ENCODE results near the gene FKTN. TPM values are rescaled to one million over a fixed set of nuclear protein-coding genes. Genes with fewer than 3 reads are reported as not detected.
A peak's percentile ranks its signal among the peaks of the same experiment; 100 is the strongest.

Gene FKTN
- total and polyA plus RNA-seq, 9 of the 15 experiments (the other 6 are each of a cell fraction or from before 2014, with no cell fraction given), result 5.4 to 16.3 (median 10.4) TPM

GRCh38 chr9:105646879-105647594 lies 89.1 kb downstream of the FKTN start:
- Histone ChIP-seq H2AFZ (ENCODE audit: low read depth, low read length) (peak overlapping the region; percentile 84), H4K20me1 (replicated peaks; ENCODE audit: control insufficient read depth, insufficient read depth, low read length) (no peaks in the 10 kb centered on the region), H3K9me1 (ENCODE audit: control insufficient read depth, insufficient read depth, low read length) (no peaks in the 10 kb centered on the region), H3K4me3 (peak overlapping the region; percentile 12; the same call in 1 of the 2 replicates), H3K27me3 (ENCODE audit: control insufficient read depth in 2 of 2, insufficient read depth in 2 of 2, low read length in 2 of 2) (no peaks in the 10 kb centered on the region), H3K9me3 (replicated peaks; ENCODE audit: control insufficient read depth, insufficient read depth, low read depth, low read length) (no peaks in the 10 kb centered on the region), H3K36me3 (ENCODE audit: control insufficient read depth, insufficient read depth, low read length) (no peaks in the 10 kb centered on the region), H3K9ac (ENCODE audit: insufficient read depth in 1 of 2, low read depth in 2 of 2, low read length in 2 of 2) (peak overlapping the region; percentile 47 to 57; a peak in 3 of 4 replicates), H3K4me2 (ENCODE audit: insufficient read depth, low read length) (peak overlapping the region; percentile 80), H3K4me1 (replicated peaks in 1 of 2; ENCODE audit: control insufficient read depth in 2 of 2, insufficient read depth in 2 of 2, low read length in 2 of 2) (peaks cover 18 to 35% of the 10 kb centered on the region in 2 experiments; a peak in 4 of 5 replicates), H3K79me2 (ENCODE audit: control insufficient read depth, insufficient read depth, low read length) (no peaks in the 10 kb centered on the region), H3K27ac (ENCODE audit: extremely low read depth, low read depth, low read length) (peak overlapping the region; percentile 81)
- intact Hi-C loops (cut with micrococcal nuclease), result loop anchor here (2.0 kb wide), 1 partner anchor 48 kb away; the partner anchor contains the start of gene TMEM38B
- ATAC-seq (peak; percentile 75), FAIRE-seq (no peak), DNase-seq (ENCODE audit: extremely low read depth in 1 of 4, low spot score in 3 of 4) (peak; percentile 56 to 78 (median 70))
- in situ Hi-C loops (cut with MboI), result no loop called here
- no TSS peak for BruUV-seq (replicated peaks)
- WGBS (ENCODE audit: insufficient coverage, low coverage, missing lambda C conversion rate), result 19% methylated on average over 7 of the region's 7 CpGs
- CTCF ChIA-PET (ENCODE audit: low intra/inter-chr PET ratio), result no interaction called here
- POLR2A ChIA-PET, result interaction anchor here (0.6 to 1.4 kb wide), 12 partner anchors 9 to 1775 kb away, joined by 3 to 6 read pairs (median 3); partner anchors contain the start of gene TMEM38B
- TF ChIP-seq KDM5B (IDR thresholded peaks at IDR 0.05; ENCODE audit: insufficient replicate concordance, low read depth, low read length) (peak; percentile 50), ZNF766 (CRISPR knock-in tag; conservative IDR thresholded peaks at IDR 0.05) (0 out of 2 replicates have a peak, but pooled peaks have one; percentile 9), HMBOX1 (IDR thresholded peaks at IDR 0.05) (peak; percentile 96), ILK (tag; IDR thresholded peaks at IDR 0.05; ENCODE audit: borderline replicate concordance, low read depth) (no peak), TAF1 (IDR thresholded peaks at IDR 0.05; ENCODE audit: control insufficient read depth, extremely low read depth, insufficient read depth, low read length, severe bottlenecking) (no peak), DACH1 (IDR thresholded peaks at IDR 0.05; ENCODE audit: partially characterized antibody) (no peak), NKRF (IDR thresholded peaks at IDR 0.05; ENCODE audit: borderline replicate concordance) (no peak), WHSC1 (IDR thresholded peaks at IDR 0.05; ENCODE audit: low read length) (no peak), CBFA2T3 (IDR thresholded peaks at IDR 0.05) (peak; percentile 15; the same call in 1 of the 2 replicates), LCOR (CRISPR knock-in tag; IDR thresholded peaks at IDR 0.05) (no peak), ZBTB11 (CRISPR knock-in tag; IDR thresholded peaks at IDR 0.05) (peak in 1 of 3 experiments; percentile 29; a peak in 1 of 6 replicates), TCF3 (CRISPR knock-in tag; IDR thresholded peaks at IDR 0.05) (peak; percentile 6; the same call in 1 of the 2 replicates), L3MBTL2 (IDR thresholded peaks at IDR 0.05) (peak; percentile 50; the same call in 1 of the 2 replicates), PHB (CRISPR knock-in tag; IDR thresholded peaks at IDR 0.05) (no peak), ZFX (CRISPR knock-in tag; IDR thresholded peaks at IDR 0.05) (0 out of 2 replicates have a peak, but pooled peaks have one; percentile 2)
